ENCODE data around the gene PFKFB2.

The PFKFB2 gene

GRCh38 chr1:207022996-207023679 lies 29.9 kb upstream of the PFKFB2 start:
- DNase-seq = no peak

DNA sequence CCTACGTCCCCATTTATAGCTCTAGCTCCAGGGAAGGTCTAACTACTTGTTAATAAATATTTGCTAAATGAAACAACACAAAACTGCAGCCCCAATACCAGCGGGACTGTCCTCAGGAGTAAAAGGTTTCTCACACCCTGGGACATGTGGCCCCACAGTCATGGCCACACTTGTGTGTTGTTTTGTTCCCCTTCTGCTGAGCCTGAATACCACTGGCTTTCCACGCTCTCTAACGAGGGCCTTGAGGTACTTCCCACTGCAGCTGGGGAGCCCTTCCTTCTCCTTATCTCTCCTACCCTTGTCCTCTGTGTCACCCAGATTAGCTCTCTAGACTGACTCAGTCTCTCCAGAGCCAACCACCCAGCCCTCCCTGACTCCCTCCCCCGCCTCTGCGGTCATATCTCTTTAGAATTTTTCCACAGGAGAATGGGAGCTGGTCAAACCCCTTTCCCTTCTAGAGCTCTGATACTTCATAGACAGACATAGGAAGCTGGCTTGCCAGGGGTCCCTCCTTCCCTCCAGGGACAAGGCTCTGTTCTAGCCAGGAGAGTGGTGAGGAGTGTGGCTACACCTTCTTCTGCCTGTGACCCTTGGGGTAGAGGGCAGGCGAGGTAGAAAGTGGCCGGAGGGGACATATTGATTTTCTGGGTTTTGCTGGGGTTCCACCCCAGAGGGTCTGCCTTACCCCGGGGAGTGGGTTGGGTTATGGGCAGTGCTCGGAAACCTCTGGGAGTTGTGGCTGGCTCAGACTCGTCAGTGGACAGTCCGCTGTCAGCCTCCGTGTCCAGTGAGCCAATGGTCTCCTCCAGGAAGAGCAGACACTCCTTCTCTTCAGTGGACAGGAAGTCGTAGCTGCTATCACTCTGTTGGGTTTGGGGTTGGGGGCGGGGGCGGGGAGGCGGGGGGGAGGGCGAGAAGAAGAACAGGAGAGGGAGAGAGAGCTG lies 28.6 kb upstream of the PFKFB2 start:
- DNase-seq = no peak

DNA sequence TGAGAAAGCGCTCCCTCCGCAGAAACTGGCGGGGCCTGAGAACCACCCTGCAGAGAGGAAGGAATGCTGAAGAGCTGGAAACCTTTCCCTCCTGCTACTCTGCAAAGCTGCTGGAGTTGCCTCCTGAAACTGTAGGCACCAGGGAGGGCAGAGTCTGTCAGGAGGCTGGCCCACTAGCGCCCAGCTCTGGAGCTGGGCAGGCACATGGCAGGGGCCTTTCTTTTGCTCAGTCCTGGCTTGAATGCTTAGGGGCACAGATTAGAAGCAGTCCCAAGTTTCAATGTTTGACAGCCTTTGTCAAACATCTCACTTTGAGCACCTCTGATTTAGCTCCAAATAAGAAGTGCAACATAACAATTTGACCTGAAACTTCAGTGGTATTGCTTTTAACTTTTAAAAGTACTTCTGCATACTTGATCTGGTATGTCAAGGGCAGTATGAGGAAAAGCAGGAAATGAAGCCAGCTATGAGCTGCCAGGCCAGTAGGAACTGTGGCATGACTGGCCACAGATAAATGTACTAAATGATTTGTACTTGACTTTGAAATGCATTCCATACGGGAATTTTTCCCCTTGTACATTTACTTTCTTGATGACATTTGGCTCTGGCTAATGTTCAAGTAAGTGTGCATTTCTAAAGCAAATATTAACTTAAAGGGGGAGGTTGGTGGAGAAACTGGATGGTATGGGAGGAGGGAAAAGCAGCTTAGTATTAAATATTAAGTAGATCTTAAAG lies 27.8 kb upstream of the PFKFB2 start:
- no peak for DNase-seq

GRCh38 chr1:207026104-207026534 lies 27.0 kb upstream of the PFKFB2 start:
- no peak for DNase-seq

DNA sequence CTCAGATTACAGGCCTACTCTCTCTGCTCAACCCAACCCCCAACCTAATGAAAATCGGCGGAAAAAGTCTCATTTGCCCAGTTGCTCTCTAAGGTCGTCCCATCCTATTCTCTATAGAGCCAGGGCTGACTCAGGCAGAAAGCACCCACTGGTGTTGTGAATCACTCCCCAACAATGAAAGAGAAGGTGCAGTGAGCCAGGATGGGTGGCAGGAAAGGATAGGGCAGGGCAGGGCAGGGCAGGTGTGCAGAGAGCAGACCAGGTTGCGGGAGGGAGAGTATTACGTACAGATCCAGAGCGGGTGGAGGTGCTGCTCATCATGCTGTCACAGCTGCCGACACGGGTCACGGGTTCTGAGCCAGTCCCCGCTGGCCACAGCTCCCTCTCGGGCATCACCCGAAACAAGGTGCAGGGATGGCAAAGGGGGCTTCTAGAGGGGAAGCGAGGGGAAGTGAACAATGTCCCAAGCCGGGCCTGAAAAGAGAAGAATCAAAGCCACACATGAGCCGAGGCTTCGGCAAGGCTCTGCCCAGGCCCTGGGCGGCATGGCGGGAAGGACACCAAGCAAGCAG lies 25.8 kb upstream of the PFKFB2 start:
- DNase-seq = no peak

DNA sequence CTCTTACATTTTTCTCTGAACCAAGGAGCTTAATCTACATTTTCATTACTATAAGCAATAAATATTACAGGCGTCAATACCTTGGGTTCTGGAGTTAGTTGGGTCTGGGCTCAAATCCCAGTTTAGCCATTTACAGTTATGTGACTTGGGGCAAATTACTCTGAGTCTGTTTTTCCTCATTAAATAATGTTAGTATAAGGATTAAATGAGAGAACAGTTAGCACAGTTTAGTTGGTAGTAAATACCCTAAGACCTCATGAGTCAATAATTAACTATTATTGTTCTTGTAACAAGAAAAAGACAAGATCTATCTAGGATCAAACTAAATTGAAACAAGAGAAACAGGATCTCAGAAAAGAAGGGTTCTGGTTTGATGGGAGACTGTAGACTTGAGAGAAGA lies 25.2 kb upstream of the PFKFB2 start:
- DNase-seq = no peak

GRCh38 chr1:207028884-207029650 lies 24.0 kb upstream of the PFKFB2 start:
- DNase-seq = no peak

DNA sequence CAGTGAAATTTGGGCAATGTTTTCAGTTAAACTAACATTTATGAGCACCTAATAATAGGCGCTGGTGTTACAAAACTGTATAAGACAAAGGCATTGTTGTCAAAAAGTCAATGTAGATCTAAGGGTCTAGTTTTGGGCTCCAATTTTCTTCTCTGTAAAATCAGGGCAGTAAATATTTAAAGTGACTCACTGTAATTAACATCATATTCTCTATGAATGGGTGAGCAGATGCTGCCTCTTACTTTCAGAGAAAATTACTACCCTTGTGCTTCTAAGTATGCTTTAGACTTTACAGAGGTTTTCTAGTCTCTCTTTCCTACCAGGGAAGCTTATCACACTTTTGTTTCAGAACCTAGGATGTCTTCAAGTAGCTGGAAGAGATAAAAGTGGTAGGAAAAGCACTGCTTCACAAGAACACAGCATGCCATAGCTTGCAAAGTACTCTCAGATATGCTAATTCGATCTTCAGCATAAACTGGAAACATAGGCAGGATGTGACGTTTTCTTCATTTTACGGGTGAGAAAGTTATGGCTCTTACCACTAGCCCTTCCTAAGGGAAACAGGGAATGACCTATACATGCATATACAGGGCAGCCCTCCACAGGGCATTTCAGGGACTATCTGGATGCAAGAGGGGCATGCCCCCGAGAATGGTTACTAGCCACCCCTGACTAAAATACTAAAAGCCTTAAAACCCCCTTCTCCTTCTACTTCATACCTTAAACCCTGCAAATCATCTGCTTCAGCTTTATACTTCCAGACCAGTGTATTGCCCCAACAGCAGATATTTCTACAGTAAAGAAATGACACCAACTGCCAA lies 23.2 kb upstream of the PFKFB2 start:
- DNase-seq = no peak

DNA sequence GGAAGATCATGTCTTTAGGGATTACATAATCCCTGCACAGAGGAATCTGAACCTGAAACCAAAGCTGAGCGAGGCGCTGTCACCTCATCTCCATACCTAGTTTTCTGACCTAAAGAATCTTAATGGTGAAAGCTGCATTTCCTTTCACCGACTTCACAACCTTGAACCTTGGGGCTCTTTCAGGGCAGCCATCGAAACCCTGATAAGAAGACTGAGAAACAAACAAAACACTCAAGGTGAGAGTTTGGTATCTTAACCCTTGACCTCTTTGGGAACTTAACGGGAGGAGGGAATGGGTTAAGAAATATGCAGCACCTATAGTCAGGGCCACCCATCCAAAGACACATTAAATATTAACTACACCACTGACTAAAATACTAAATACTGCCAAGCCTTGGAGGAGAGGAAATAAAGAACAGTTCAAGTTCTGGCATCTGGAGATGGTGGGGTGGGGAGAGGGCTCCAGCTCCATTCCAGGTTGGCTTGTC lies 22.5 kb upstream of the PFKFB2 start:
- no peak for DNase-seq

GRCh38 chr1:207031016-207031415 lies 22.1 kb upstream of the PFKFB2 start:
- no peak for DNase-seq

- peak; percentile 10 for DNase-seq
These were observed 21.3 kb upstream of the PFKFB2 start for GRCh38 chr1:207031632-207032264.

DNA sequence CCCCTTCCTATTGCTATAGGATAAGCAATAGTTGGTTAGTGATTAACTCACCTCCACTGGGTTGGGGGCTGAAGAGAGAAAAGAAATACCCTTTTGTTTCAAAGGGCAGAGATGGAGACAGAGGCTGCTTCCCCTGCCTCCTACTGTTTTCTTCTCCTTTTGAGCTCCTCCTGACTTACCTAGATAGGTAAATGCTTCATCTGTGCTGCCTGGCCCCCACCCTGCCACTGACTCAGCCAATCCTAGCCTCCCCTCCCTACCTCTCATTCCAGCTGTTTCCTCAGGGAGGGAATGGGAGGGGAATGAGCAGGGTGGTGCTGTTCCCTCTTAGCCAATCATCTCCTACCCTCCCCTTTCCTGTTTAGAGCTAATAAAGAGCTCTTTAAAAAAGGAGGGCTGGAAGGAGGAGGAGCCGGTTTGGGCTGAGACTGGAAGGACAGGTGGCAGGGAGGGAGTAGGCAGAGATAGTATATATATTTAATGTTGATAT lies 20.5 kb upstream of the PFKFB2 start, which contains the start of gene C1orf116:
TSS of gene C1orf116 (minus strand) at position 229 of the 490 bp plus-strand sequence. CDS start 5,158 bp downstream, outside the sequence.
- DNase-seq = peak; percentile 88

GRCh38 chr1:207033302-207033701 lies 19.8 kb upstream of the PFKFB2 start:
- no peak for DNase-seq

- DNase-seq = no peak
These were observed 18.9 kb upstream of the PFKFB2 start for GRCh38 chr1:207034208-207034607.

DNA sequence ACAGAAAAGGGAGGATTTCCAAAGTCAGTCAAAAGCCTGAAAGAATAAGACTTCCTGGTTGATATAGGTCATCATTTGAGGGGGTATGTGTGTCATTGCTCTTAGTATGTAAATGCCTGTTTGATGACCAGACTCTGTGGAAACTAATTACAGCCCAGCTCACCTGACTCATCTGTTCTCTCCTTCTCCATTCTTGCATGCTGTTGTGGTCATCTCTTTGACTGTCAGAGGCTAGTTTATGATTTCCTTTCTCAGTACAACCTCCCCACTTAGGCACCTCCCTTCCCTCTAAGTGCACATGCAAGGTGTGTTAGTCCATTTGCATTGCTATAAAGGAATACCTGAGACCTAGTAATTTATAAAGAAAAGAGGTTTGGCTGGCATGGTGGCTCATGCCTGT lies 18.1 kb upstream of the PFKFB2 start:
- DNase-seq = no peak

- DNase-seq = no peak
These were observed 17.1 kb upstream of the PFKFB2 start for GRCh38 chr1:207035877-207036551.

GRCh38 chr1:207036865-207037264 lies 16.2 kb upstream of the PFKFB2 start:
- DNase-seq = no peak

DNA sequence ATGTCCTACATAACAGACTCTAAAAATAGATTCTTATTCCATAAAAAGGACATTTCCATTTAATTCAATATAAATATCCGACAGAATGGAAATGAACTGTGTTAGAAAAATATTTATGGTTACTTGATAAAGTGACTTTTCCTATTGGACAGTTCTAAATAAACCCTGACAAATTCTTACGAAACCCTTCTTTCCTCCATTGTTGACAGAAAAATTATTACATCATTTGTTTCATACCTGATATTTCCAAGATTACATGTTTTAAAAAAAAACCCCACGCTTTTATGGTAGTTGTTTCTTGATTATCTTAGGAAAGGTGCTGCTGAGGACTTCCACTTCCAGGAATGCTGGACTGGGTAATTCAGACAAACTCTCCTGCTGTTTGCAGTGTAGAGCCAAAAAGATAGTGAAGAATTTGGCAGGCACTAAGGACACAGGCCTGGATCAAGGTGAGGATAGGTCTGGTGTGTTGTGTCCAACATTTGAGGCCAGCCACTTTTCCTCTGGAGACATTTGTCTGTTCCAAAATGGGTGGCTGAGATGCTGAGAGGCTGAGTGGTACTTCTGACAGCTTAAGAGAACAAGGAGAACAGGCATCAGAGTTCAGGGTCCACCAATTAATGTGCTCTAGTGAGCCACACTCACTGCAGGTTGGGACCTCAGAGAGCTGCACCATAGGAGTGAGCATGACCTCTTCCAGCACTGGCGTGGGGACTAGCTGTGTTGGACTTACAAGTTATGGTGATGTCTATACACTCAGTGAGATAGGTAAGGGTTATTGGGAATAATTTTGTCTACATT lies 13.5 kb upstream of the PFKFB2 start:
- no peak for DNase-seq

DNA sequence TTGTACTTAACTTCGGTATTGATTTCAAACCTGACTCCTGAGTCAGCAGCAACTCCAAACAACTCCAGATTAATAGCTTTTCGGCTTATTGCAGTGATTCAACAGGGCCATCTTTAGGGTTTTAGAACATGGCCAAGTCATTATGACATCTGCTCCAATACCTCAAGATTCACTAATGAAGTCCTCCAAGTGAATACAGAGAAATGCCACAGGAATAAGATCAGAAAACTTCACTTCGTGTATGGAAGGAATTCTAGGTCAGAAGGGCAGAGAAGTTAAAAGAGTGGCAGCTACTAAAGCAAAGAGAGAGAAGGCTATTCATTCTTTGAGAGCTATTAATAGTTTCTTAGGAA lies 12.9 kb upstream of the PFKFB2 start:
- no peak for DNase-seq

Data from NCI-H2029 treated with DMSO at 0.1 percent for 48 hours (cell line).